GM12878 (cell line): Measurements from ENCODE around the gene GAB3.

Experiments used
- EZH2 ChIP-seq: IDR thresholded peaks from 2 replicates; pipeline ENCODE4 v1.6.1; 2012; ENCODE audit warnings: low read depth, mild to moderate bottlenecking, control low read depth, inconsistent platforms, low read length, borderline replicate concordance; ENCODE audit not compliant: control insufficient read depth
- HDAC6 ChIP-seq: fragments of 200-600 bp; sonication (generic); IDR thresholded peaks from one replicate; pipeline ENCODE4 v1.8.0; 2017; ENCODE audit warnings: antibody characterized with exemption; ENCODE audit not compliant: unreplicated experiment
- MEF2A ChIP-seq: IDR thresholded peaks from 2 replicates; pipeline ENCODE4 v1.6.1; 2011; ENCODE audit warnings: low read depth, mild to moderate bottlenecking, low read length, moderate library complexity; ENCODE audit not compliant: insufficient read depth
- MTA3 ChIP-seq: IDR thresholded peaks from 2 replicates; pipeline ENCODE4 v1.6.1; 2012; ENCODE audit warnings: low read length, inconsistent platforms, borderline replicate concordance
- NFYB ChIP-seq: IDR thresholded peaks from 2 replicates; pipeline ENCODE4 v1.6.1; 2011; ENCODE audit warnings: low read depth, mild to moderate bottlenecking, low read length, improper control_type of control experiment, moderate library complexity; ENCODE audit not compliant: insufficient read depth
- NR2C1 ChIP-seq: fragments of 450-650 bp; IDR thresholded peaks from 2 replicates; pipeline ENCODE4 v1.6.1; 2017; ENCODE audit warnings: antibody characterized with exemption, mild to moderate bottlenecking, moderate library complexity
- POLR2A ChIP-seq: IDR thresholded peaks from 2 replicates; pipeline ENCODE4 v1.6.1; 2011; ENCODE audit warnings: low read depth, mild to moderate bottlenecking, low read length
- POLR2AphosphoS5 ChIP-seq: IDR thresholded peaks from 2 replicates; pipeline ENCODE4 v1.6.1; 2011; ENCODE audit warnings: mild to moderate bottlenecking, low read length, inconsistent platforms
- REST ChIP-seq: IDR thresholded peaks from 2 replicates; pipeline ENCODE4 v1.6.1; 2012; ENCODE audit warnings: mild to moderate bottlenecking, low read depth, low read length
- SP1 ChIP-seq: IDR thresholded peaks from one replicate; pipeline ENCODE4 v1.6.1; 2011; ENCODE audit warnings: low read depth, low read length
- TCF7 ChIP-seq: IDR thresholded peaks from 2 replicates; pipeline ENCODE4 v1.6.1; 2014; ENCODE audit warnings: antibody characterized with exemption, borderline replicate concordance

GRCh38 chrX:154655786-154656185 is 95.1 kb downstream of the GAB3 start:
- TF ChIP-seq POLR2A (no peak), POLR2AphosphoS5 (no peak), NFYB (no peak), REST (no peak), MTA3 (no peak), EZH2 (no peak), SP1 (no peak), TCF7 (no peak), NR2C1 (no peak), MEF2A (no peak), HDAC6 (no peak)
